ENCODE results near the gene FKBP9. TPM values are rescaled to one million over a fixed set of nuclear protein-coding genes. Genes with fewer than 3 reads are reported as not detected.
A peak's percentile ranks its signal among the peaks of the same experiment; 100 is the strongest.

Gene FKBP9
- total and polyA plus RNA-seq, 2 of the 4 experiments (the other 2 are of a cell fraction), result 126 to 191 TPM

DNA sequence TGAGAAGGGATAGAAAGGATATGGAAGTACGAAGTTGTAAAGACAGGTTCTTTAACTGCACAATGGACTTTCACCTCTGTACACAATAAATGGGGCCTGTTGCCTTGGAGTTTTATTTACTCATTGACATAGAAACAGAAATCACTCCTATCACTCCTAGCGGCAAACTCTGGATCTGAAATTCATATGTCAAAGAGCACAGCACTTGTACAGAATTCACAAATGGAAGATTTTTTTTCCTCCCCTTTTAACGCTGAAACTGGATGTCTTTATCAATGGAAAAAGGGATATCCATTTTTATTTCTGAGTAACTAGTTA, 87.1 kb downstream of the FKBP9 start:
- POLR2A ChIA-PET (ENCODE audit: unreplicated experiment), result no interaction called here
- H3K27ac ChIP-seq (ENCODE audit: insufficient read depth, low read length), result no peak overlapping the region

More for the DNA sequence above, 87.1 kb downstream of the FKBP9 start:
- Histone ChIP-seq H3K4me2 (ENCODE audit: low read depth, low read length) (no peak overlapping the region), H3K14ac (replicated peaks; ENCODE audit: low read depth, low read length) (no peak overlapping the region), H2BK5ac (ENCODE audit: low read depth, low read length, poor library complexity, severe bottlenecking) (peak overlapping the region; percentile 68), H4K91ac (ENCODE audit: insufficient read depth, low read depth, low read length) (no peak overlapping the region), H3K23ac (ENCODE audit: low read depth, low read length) (no peak overlapping the region), H2AK9ac (replicated peaks; ENCODE audit: low read depth, low read length, poor library complexity) (no peak overlapping the region), H3K4ac (ENCODE audit: low read depth, low read length) (no peak overlapping the region), H3K36me3 (ENCODE audit: control insufficient read depth, insufficient read depth, low read length) (no peaks in the 10 kb centered on the region; the same call in 1 of the 2 replicates), H2BK20ac (ENCODE audit: low read depth, low read length) (no peak overlapping the region), H4K5ac (ENCODE audit: low read depth, low read length) (peak overlapping the region; percentile 18; the same call in 1 of the 2 replicates), H3K9me1 (ENCODE audit: insufficient read depth, low read length) (peaks cover 10% of the 10 kb centered on the region), H2AK5ac (ENCODE audit: low read depth, low read length) (no peak overlapping the region), H4K20me1 (ENCODE audit: insufficient read depth, low read length) (no peaks in the 10 kb centered on the region; the same call in 1 of the 2 replicates), H3K4me1 (ENCODE audit: control insufficient read depth, insufficient read depth, low read length) (peaks cover 7% of the 10 kb centered on the region), H4K8ac (ENCODE audit: low read depth in 2 of 2, low read length in 2 of 2) (no peak overlapping the region; a peak in 2 of 4 replicates), H3K18ac (ENCODE audit: low read depth, low read length) (peak overlapping the region; percentile 61; the same call in 1 of the 2 replicates), H3K4me3 (ENCODE audit: insufficient read depth, low read depth, low read length) (no peak overlapping the region), H3K27me3 (ENCODE audit: control insufficient read depth, insufficient read depth, low read length) (no peaks in the 10 kb centered on the region), H2AFZ (replicated peaks; ENCODE audit: low read length, poor library complexity) (no peak overlapping the region), H2BK15ac (ENCODE audit: low read depth, low read length) (no peak overlapping the region), H3K9ac (ENCODE audit: low read depth, low read length) (no peak overlapping the region), H3K56ac (ENCODE audit: extremely low read depth, insufficient read depth, low read length) (no peak overlapping the region), H2BK120ac (ENCODE audit: low read depth, low read length) (0 out of 2 replicates have a peak overlapping the region, but pooled peaks have one; percentile 5), H3K79me1 (ENCODE audit: low read depth in 1 of 2, low read length in 2 of 2) (peaks cover 21 to 53% of the 10 kb centered on the region in 2 experiments), H3K9me3 (ENCODE audit: control insufficient read depth, insufficient read depth, low read length) (no peaks in the 10 kb centered on the region)
- in situ Hi-C loops (cut with MboI; ENCODE audit: low sequenced_read_pairs) (no loop called here), intact Hi-C loops (cut with micrococcal nuclease) (no loop called here), dilution Hi-C loops (cut with HindIII; ENCODE audit: low sequenced_read_pairs, unreplicated experiment) (no loop called here)
- no CpG with 5 or more reads among the region's 3 CpGs for WGBS, 2 experiments (ENCODE audit: extremely low coverage in 2 of 2, insufficient read length in 1 of 2)
- no TSS peak for BruUV-seq (replicated peaks)
- ATAC-seq (ENCODE audit: low read depth) (no peak), DNase-seq (no peak)
- CTCF ChIA-PET, result no interaction called here
- no peak for TF ChIP-seq RCOR1 (IDR thresholded peaks at IDR 0.05; ENCODE audit: insufficient replicate concordance, low read length)
- no peak for TF ChIP-seq RAD21 (IDR thresholded peaks at IDR 0.05; ENCODE audit: low read length)
- no peak for TF ChIP-seq MAFK (IDR thresholded peaks at IDR 0.05; ENCODE audit: low read depth, low read length)
- TF ChIP-seq MXI1 (IDR thresholded peaks at IDR 0.05; ENCODE audit: borderline replicate concordance, low read depth, low read length), result no peak
- no peak for TF ChIP-seq SMC3 (IDR thresholded peaks at IDR 0.05; ENCODE audit: low read depth, low read length)
- TF ChIP-seq BHLHE40 (IDR thresholded peaks at IDR 0.05; ENCODE audit: low read depth, low read length), result no peak
- TF ChIP-seq RFX5 (IDR thresholded peaks at IDR 0.05; ENCODE audit: low read depth, low read length), result no peak
- TF ChIP-seq POLR2A (IDR thresholded peaks at IDR 0.05; ENCODE audit: low read depth, low read length), result no peak
- TF ChIP-seq FOS (IDR thresholded peaks at IDR 0.05; ENCODE audit: low read depth, low read length), result no peak
- TF ChIP-seq CHD1 (IDR thresholded peaks at IDR 0.05; ENCODE audit: low read depth, low read length), result no peak
- TF ChIP-seq MAZ (IDR thresholded peaks at IDR 0.05; ENCODE audit: borderline replicate concordance, low read depth, low read length), result no peak
- TF ChIP-seq, protein P1, sequence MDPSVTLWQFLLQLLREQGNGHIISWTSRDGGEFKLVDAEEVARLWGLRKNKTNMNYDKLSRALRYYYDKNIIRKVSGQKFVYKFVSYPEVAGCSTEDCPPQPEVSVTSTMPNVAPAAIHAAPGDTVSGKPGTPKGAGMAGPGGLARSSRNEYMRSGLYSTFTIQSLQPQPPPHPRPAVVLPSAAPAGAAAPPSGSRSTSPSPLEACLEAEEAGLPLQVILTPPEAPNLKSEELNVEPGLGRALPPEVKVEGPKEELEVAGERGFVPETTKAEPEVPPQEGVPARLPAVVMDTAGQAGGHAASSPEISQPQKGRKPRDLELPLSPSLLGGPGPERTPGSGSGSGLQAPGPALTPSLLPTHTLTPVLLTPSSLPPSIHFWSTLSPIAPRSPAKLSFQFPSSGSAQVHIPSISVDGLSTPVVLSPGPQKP (IDR thresholded peaks at IDR 0.05; ENCODE audit: borderline replicate concordance, low read depth, low read length), result no peak
- TF ChIP-seq, protein P2, sequence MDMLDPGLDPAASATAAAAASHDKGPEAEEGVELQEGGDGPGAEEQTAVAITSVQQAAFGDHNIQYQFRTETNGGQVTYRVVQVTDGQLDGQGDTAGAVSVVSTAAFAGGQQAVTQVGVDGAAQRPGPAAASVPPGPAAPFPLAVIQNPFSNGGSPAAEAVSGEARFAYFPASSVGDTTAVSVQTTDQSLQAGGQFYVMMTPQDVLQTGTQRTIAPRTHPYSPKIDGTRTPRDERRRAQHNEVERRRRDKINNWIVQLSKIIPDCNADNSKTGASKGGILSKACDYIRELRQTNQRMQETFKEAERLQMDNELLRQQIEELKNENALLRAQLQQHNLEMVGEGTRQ (IDR thresholded peaks at IDR 0.05; ENCODE audit: low read depth, low read length), result no peak
- TF ChIP-seq NFE2L2 (IDR thresholded peaks at IDR 0.05; ENCODE audit: low read depth, low read length), result no peak
- TF ChIP-seq, protein P3, sequence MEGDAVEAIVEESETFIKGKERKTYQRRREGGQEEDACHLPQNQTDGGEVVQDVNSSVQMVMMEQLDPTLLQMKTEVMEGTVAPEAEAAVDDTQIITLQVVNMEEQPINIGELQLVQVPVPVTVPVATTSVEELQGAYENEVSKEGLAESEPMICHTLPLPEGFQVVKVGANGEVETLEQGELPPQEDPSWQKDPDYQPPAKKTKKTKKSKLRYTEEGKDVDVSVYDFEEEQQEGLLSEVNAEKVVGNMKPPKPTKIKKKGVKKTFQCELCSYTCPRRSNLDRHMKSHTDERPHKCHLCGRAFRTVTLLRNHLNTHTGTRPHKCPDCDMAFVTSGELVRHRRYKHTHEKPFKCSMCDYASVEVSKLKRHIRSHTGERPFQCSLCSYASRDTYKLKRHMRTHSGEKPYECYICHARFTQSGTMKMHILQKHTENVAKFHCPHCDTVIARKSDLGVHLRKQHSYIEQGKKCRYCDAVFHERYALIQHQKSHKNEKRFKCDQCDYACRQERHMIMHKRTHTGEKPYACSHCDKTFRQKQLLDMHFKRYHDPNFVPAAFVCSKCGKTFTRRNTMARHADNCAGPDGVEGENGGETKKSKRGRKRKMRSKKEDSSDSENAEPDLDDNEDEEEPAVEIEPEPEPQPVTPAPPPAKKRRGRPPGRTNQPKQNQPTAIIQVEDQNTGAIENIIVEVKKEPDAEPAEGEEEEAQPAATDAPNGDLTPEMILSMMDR (conservative IDR thresholded peaks at IDR 0.05; ENCODE audit: low read depth, low read length), result no peak
- no peak for TF ChIP-seq CEBPB (IDR thresholded peaks at IDR 0.05; ENCODE audit: low read depth, low read length)
